ENCODE results near the gene MED12L.

MED12L gene

DNA sequence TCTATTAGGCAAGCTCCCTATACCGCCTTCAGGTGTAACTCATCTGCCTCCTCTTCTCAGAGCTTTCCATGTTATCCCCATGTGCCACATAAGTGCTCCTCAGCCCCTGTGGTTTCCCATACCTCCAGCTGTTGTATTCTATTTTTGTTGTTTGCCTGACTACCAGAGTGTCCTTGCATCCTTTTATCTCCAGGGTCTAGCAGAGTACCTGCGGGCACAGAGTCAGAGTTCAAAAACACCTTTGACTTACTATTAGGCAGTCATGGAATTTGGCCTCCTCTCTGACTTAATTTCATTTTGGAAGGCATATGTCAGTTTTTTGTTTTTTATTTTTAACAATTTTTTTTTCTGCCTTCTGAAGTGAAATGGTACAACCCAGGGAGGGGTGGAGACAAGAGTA lies 224.1 kb downstream of the MED12L start (continued):
- TF ChIP-seq, protein P1, sequence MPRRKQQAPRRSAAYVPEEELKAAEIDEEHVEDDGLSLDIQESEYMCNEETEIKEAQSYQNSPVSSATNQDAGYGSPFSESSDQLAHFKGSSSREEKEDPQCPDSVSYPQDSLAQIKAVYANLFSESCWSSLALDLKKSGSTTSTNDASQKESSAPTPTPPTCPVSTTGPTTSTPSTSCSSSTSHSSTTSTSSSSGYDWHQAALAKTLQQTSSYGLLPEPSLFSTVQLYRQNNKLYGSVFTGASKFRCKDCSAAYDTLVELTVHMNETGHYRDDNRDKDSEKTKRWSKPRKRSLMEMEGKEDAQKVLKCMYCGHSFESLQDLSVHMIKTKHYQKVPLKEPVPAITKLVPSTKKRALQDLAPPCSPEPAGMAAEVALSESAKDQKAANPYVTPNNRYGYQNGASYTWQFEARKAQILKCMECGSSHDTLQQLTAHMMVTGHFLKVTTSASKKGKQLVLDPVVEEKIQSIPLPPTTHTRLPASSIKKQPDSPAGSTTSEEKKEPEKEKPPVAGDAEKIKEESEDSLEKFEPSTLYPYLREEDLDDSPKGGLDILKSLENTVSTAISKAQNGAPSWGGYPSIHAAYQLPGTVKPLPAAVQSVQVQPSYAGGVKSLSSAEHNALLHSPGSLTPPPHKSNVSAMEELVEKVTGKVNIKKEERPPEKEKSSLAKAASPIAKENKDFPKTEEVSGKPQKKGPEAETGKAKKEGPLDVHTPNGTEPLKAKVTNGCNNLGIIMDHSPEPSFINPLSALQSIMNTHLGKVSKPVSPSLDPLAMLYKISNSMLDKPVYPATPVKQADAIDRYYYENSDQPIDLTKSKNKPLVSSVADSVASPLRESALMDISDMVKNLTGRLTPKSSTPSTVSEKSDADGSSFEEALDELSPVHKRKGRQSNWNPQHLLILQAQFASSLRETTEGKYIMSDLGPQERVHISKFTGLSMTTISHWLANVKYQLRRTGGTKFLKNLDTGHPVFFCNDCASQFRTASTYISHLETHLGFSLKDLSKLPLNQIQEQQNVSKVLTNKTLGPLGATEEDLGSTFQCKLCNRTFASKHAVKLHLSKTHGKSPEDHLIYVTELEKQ (tag by site-specific recombination; IDR thresholded peaks at IDR 0.05; ENCODE audit: borderline replicate concordance), result no peak
- TF ChIP-seq ZNF837 (tag by site-specific recombination; IDR thresholded peaks at IDR 0.05) (no peak), ZNF239 (tag by site-specific recombination; IDR thresholded peaks at IDR 0.05) (no peak), ZNF830 (tag by site-specific recombination; IDR thresholded peaks at IDR 0.05; ENCODE audit: low read depth) (no peak), ZNF10 (tag by site-specific recombination; IDR thresholded peaks at IDR 0.05) (no peak), ZNF266 (tag by site-specific recombination; IDR thresholded peaks at IDR 0.05; ENCODE audit: low read depth) (no peak), ZNF146 (tag by site-specific recombination; IDR thresholded peaks at IDR 0.05) (no peak), BCL11A (tag by site-specific recombination; IDR thresholded peaks at IDR 0.05; ENCODE audit: low read depth) (no peak), ZBTB21 (tag by site-specific recombination; IDR thresholded peaks at IDR 0.05) (no peak), ZSCAN23 (tag by site-specific recombination; IDR thresholded peaks at IDR 0.05) (no peak)
- TF ChIP-seq, protein P2, sequence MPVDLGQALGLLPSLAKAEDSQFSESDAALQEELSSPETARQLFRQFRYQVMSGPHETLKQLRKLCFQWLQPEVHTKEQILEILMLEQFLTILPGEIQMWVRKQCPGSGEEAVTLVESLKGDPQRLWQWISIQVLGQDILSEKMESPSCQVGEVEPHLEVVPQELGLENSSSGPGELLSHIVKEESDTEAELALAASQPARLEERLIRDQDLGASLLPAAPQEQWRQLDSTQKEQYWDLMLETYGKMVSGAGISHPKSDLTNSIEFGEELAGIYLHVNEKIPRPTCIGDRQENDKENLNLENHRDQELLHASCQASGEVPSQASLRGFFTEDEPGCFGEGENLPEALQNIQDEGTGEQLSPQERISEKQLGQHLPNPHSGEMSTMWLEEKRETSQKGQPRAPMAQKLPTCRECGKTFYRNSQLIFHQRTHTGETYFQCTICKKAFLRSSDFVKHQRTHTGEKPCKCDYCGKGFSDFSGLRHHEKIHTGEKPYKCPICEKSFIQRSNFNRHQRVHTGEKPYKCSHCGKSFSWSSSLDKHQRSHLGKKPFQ (tag by site-specific recombination; IDR thresholded peaks at IDR 0.05), result no peak

DNA sequence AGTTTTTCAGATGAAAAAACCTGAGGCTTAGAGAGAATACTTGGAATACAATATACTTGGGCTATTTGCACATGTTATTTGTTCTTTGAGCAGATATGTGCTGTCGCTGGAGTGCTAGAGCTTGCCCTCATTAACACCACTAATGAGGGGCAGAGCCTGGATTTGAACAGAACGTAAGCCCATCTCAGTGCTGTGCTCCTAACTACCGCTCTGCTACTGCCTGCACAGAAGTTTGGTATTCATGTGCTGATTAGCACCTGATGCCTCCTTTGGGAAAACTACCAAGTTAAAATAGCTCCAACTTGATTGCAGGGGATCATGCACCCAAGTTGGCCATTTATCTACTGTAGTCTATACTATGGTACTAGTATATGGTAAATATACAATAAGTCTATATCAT lies 227.5 kb downstream of the MED12L start:
- TF ChIP-seq TRIM28 (IDR thresholded peaks at IDR 0.05; ENCODE audit: borderline replicate concordance, low read length) (no peak), ZNF600 (tag by site-specific recombination; IDR thresholded peaks at IDR 0.05) (no peak), ZIC2 (tag by site-specific recombination; IDR thresholded peaks at IDR 0.05) (no peak), ZNF248 (tag by site-specific recombination; IDR thresholded peaks at IDR 0.05) (no peak), ZNF19 (tag by site-specific recombination; IDR thresholded peaks at IDR 0.05; ENCODE audit: low read depth) (no peak), ZNF266 (tag by site-specific recombination; IDR thresholded peaks at IDR 0.05; ENCODE audit: low read depth) (no peak), ZNF223 (tag by site-specific recombination; IDR thresholded peaks at IDR 0.05) (no peak), ZBTB1 (tag by site-specific recombination; IDR thresholded peaks at IDR 0.05) (no peak)
- TF ChIP-seq, protein P3, sequence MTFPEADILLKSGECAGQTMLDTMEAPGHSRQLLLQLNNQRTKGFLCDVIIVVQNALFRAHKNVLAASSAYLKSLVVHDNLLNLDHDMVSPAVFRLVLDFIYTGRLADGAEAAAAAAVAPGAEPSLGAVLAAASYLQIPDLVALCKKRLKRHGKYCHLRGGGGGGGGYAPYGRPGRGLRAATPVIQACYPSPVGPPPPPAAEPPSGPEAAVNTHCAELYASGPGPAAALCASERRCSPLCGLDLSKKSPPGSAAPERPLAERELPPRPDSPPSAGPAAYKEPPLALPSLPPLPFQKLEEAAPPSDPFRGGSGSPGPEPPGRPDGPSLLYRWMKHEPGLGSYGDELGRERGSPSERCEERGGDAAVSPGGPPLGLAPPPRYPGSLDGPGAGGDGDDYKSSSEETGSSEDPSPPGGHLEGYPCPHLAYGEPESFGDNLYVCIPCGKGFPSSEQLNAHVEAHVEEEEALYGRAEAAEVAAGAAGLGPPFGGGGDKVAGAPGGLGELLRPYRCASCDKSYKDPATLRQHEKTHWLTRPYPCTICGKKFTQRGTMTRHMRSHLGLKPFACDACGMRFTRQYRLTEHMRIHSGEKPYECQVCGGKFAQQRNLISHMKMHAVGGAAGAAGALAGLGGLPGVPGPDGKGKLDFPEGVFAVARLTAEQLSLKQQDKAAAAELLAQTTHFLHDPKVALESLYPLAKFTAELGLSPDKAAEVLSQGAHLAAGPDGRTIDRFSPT (tag by site-specific recombination; IDR thresholded peaks at IDR 0.05), result no peak
- POLR2A ChIA-PET, result no interaction called here
- Histone ChIP-seq H3K4me3 (ENCODE audit: low read depth, low read length) (no peak overlapping the region), H3K9me3 (ENCODE audit: control insufficient read depth, insufficient read depth, low read depth, low read length) (no peaks in the 10 kb centered on the region), H3K36me3 (ENCODE audit: control insufficient read depth in 2 of 2, insufficient read depth in 1 of 2, low read length in 2 of 2) (no peaks in the 10 kb centered on the region), H3K4me1 (ENCODE audit: control insufficient read depth, insufficient read depth, low read length) (no peaks in the 10 kb centered on the region), H3K27ac (ENCODE audit: extremely low read depth, low read depth, low read length) (no peak overlapping the region)
- CTCF ChIA-PET, result interaction anchor here (1.1 kb wide), 1 partner anchor 13 kb away, joined by 6 read pairs; no protein-coding TSS in a partner anchor

All from HEK293 (cell line).